Small intestine (tissue), 16 donors: ENCODE measurements around the gene ADAMTS5. TPM values are rescaled to one million over a fixed set of nuclear protein-coding genes. Genes with fewer than 3 reads are reported as not detected.
A peak's percentile ranks its signal among the peaks of the same experiment; 100 is the strongest.

ENCODE experiments used
- DNase-seq, 2 donors: peaks; one replicate each; pipeline versions ENCODE4 v3.0.0 to v3.0.0-alpha.2; 2013
- FAIRE-seq: peaks from 2 replicates; lab custom pipeline; 2012; peaks lifted over from hg19 to GRCh38; lab: Jason Lieb, UNC
- H3K27ac ChIP-seq, 3 donors: one replicate each; pipeline ENCODE4 v1.5.1; 2013; ENCODE audit warnings: low read length in 2 of 3, mild to moderate bottlenecking in 2 of 3, control low read depth in 1 of 3, inconsistent platforms in 1 of 3, low read depth in 1 of 3, moderate library complexity in 1 of 3
- H3K27me3 ChIP-seq, 3 donors: one replicate each; pipeline ENCODE4 v1.6.1; 2013; ENCODE audit warnings: low read length in 3 of 3, inconsistent platforms in 1 of 3; ENCODE audit not compliant: control insufficient read depth in 3 of 3, insufficient read depth in 3 of 3
- H3K36me3 ChIP-seq, 3 donors: one replicate each; pipeline ENCODE4 v1.6.1; 2013; ENCODE audit warnings: low read length in 3 of 3, inconsistent platforms in 1 of 3, low read depth in 1 of 3, mild to moderate bottlenecking in 1 of 3, moderate library complexity in 1 of 3; ENCODE audit not compliant: control insufficient read depth in 3 of 3, insufficient read depth in 2 of 3
- H3K4me1 ChIP-seq, 3 donors: one replicate each; pipeline ENCODE4 v1.6.1; 2013; ENCODE audit warnings: low read length in 2 of 3, inconsistent platforms in 1 of 3, low read depth in 1 of 3, mild to moderate bottlenecking in 1 of 3, moderate library complexity in 1 of 3; ENCODE audit not compliant: control insufficient read depth in 3 of 3, insufficient read depth in 2 of 3
- H3K4me3 ChIP-seq, 3 donors: one replicate each; pipeline ENCODE4 v1.5.1; 2013; ENCODE audit warnings: low read length in 3 of 3, control low read depth in 1 of 3, inconsistent platforms in 1 of 3, low read depth in 1 of 3, mild to moderate bottlenecking in 1 of 3, moderate library complexity in 1 of 3
- H3K9me3 ChIP-seq, 2 donors: one replicate each; pipeline ENCODE4 v1.6.1; 2013; ENCODE audit warnings: low read depth in 1 of 2, low read length in 1 of 2; ENCODE audit not compliant: control insufficient read depth in 2 of 2, insufficient read depth in 1 of 2
- WGBS, 3 donors: extraction: QIAGEN DNeasy Blood & Tissue Kit; methylation state at CpG; one replicate each; pipeline ENCODE4 v1.1.7; 2013; 5-methylcytosine and 5-hydroxymethylcytosine counted together
- long read RNA-seq, 10 donors: transcript quantifications; one replicate each; lab custom pipeline, GENCODE V29; 2026
- polyA plus RNA-seq, 4 donors: library from polyadenylated mRNA; stranded (reverse) in 3 of 4; unstranded in 1 of 4; fragments of 200-250 nt in 3 of 4; fragments of 120-200 nt in 1 of 4; gene quantifications; one replicate each; pipeline versions ENCODE4 v1.2.1 to v1.2.3, GENCODE V29; 2013
- donor health status: healthy with polysubstance abuse.
- donor health status: control.
- donor health status: control.
- donor health status: Bipolar disorder and iron deficiency.
- donor health status: healthy.

The ADAMTS5 gene
- polyA plus RNA-seq, result 1 to 10 TPM in 2 of 4 donors, under 1 TPM in 2; under 0.01 to 5.3 (median 2.3) TPM
- long read RNA-seq, donor 1, full-length matches to known transcripts, result 2 of 2 reads
- long read RNA-seq, donor 1, partial matches to known transcripts, result 0 of 2 reads
- long read RNA-seq, donor 1, other reads (novel, unspliced or antisense), result 0 of 2 reads
- long read RNA-seq, donor 2, result 0 reads
- long read RNA-seq, donor 3, full-length matches to known transcripts, result 1 of 1 reads
- long read RNA-seq, donor 3, partial matches to known transcripts, result 0 of 1 reads
- long read RNA-seq, donor 3, other reads (novel, unspliced or antisense), result 0 of 1 reads
- long read RNA-seq, donor 4, result 0 reads
- long read RNA-seq, donor 5, result 0 reads
- long read RNA-seq, donor 6, result 0 reads
- long read RNA-seq, donor 7, full-length matches to known transcripts, result 1 of 1 reads
- long read RNA-seq, donor 7, partial matches to known transcripts, result 0 of 1 reads
- long read RNA-seq, donor 7, other reads (novel, unspliced or antisense), result 0 of 1 reads
- long read RNA-seq, donor 8, result 0 reads
- long read RNA-seq, donor 9, full-length matches to known transcripts, result 1 of 1 reads
- long read RNA-seq, donor 9, partial matches to known transcripts, result 0 of 1 reads
- long read RNA-seq, donor 9, other reads (novel, unspliced or antisense), result 0 of 1 reads
- long read RNA-seq, donor 10, result 0 reads

- peak in 1 of 2 donors; percentile 36 for DNase-seq
- H3K27me3 ChIP-seq, result peaks cover 6 to 42% (median 8%) of the 10 kb centered on the region in 3 donors
- no peaks in the 10 kb centered on the region for H3K36me3 ChIP-seq
- peak within 1 kb of the TSS; percentile 12 to 63 (median 22) for H3K4me3 ChIP-seq
- no peaks in the 10 kb centered on the region for H3K4me1 ChIP-seq
- 2 to 9% (median 9%) methylated on average over 54 to 55 of the region's 55 CpGs for WGBS, 3 donors
- H3K9me3 ChIP-seq, result no peaks in the 10 kb centered on the region
- peak within 1 kb of the TSS in 2 of 3 donors; percentile 81 to 91 for H3K27ac ChIP-seq
- FAIRE-seq, result no peak
Observed at GRCh38 chr21:26967062-26967913, at the start of gene ADAMTS5. Gene ADAMTS5 (minus strand): TSS chr21:26967088. CDS start chr21:26966391, 697 bp downstream.

DNA sequence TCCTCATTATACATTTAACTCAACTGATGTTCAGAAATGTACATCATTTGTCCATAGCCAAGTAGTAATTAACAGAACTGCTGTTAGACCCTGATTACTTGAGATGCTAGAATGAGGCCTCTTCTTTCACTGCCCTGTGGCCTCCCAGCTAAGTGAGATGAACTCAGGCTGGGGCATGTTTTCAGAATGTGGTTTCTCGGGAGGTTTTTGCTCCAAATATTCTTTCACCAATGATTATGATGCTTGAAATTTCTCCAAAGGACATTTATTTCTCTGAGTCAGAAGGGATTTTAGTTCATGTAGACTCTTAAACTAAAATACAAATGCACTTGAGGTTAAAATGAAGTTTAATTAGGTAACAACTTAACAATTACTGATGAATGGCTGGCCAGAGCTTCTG, 34.6 kb upstream of the ADAMTS5 start:
- Histone ChIP-seq H3K27me3 (no peaks in the 10 kb centered on the region), H3K27ac (no peak overlapping the region), H3K36me3 (no peaks in the 10 kb centered on the region), H3K4me3 (no peak overlapping the region), H3K9me3 (no peaks in the 10 kb centered on the region), H3K4me1 (no peaks in the 10 kb centered on the region)
- 67 to 85% (median 75%) methylated on average over 1 of the region's 1 CpG for WGBS, 3 donors
- DNase-seq, result no peak
- no peak for FAIRE-seq

DNA sequence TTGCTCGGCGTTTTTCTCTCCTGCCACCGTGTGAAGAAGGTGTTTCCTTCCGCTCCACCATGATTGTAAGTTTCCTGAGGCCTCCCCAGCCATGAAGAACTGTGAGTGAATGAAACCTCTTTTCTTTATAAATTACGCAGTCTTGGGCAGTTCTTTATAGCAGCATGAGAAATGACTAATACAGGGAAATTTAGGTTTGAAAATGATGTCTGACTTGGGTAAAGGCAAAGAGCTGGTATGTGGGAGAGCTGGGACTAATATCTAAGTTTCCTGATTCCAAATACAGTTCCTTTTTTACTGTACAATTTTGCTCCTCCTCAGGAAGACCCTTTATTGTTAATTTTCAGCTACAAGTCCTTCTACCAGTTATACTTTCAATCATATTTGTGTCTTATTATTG, 16.7 kb upstream of the ADAMTS5 start:
- H3K4me1 ChIP-seq, result no peaks in the 10 kb centered on the region
- FAIRE-seq (no peak), DNase-seq (no peak)
- no peak overlapping the region for H3K4me3 ChIP-seq
- H3K9me3 ChIP-seq, result no peaks in the 10 kb centered on the region
- H3K27me3 ChIP-seq, result no peaks in the 10 kb centered on the region
- H3K27ac ChIP-seq, result no peak overlapping the region
- WGBS, 3 donors, result 67 to 75% (median 70%) methylated on average over 5 of the region's 5 CpGs
- no peaks in the 10 kb centered on the region for H3K36me3 ChIP-seq

DNA sequence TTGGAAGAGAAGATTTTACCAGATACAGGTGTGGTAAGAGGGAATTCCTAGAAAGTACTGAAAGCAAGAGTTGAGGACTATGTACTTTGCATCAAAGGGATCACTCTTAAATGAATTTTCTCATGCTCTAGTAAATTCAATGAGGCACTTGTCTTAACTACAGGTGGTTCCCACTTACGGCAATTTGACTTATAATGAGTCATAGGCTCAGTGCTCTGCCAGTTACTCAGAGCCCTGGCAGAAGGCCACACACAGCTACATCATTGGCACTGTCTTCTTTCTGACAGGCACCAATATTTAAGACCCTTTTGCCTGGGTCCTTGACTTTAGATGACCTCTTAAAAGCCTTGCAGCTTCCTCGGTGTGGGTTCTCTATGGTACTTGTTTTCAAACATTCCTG, 15.9 kb upstream of the ADAMTS5 start:
- 63 to 91% (median 73%) methylated on average over 2 of the region's 2 CpGs for WGBS, 3 donors
- H3K27ac ChIP-seq, result no peak overlapping the region
- H3K36me3 ChIP-seq, result no peaks in the 10 kb centered on the region
- FAIRE-seq (no peak), DNase-seq (no peak)
- H3K4me3 ChIP-seq, result no peak overlapping the region
- H3K27me3 ChIP-seq, result no peaks in the 10 kb centered on the region
- no peaks in the 10 kb centered on the region for H3K4me1 ChIP-seq
- no peaks in the 10 kb centered on the region for H3K9me3 ChIP-seq

GRCh38 chr21:26977746-26978145, 10.9 kb upstream of the ADAMTS5 start:
- WGBS, 3 donors, result 54 to 76% (median 60%) methylated on average over 3 of the region's 3 CpGs
- no peak for FAIRE-seq
- no peaks in the 10 kb centered on the region for H3K4me1 ChIP-seq

DNA sequence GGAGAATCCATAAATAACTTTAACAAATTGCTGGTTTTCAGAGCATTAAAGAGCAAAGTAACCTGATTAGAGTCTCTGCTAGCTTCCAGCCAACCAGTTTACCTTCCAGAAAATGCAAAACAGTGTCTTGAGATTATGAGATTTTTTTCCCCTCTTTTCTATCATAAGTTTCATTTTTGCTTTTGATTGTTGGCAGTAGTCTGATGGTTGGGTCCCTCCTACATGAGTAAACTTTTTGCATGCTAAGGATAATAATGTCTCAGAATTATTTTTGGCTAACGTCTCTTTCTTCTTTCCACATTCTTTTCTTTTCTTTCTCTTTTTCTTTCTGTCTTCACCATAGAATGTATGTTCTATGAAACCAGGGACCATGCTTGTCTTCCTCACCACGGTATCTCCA, 6.3 kb upstream of the ADAMTS5 start:
- no peak overlapping the region for H3K4me3 ChIP-seq
- DNase-seq, result no peak
- no peaks in the 10 kb centered on the region for H3K4me1 ChIP-seq
- H3K27me3 ChIP-seq, result peaks cover 0 to 8% (median 0%) of the 10 kb centered on the region in 3 donors
- no peak overlapping the region for H3K27ac ChIP-seq
- no peaks in the 10 kb centered on the region for H3K9me3 ChIP-seq
- 53 to 71% (median 56%) methylated on average over 2 of the region's 2 CpGs for WGBS, 3 donors
- no peaks in the 10 kb centered on the region for H3K36me3 ChIP-seq
- no peak for FAIRE-seq

More at GRCh38 chr21:26977746-26978145, 10.9 kb upstream of the ADAMTS5 start:
- Histone ChIP-seq H3K27ac (no peak overlapping the region), H3K4me3 (no peak overlapping the region), H3K9me3 (no peaks in the 10 kb centered on the region), H3K27me3 (no peaks in the 10 kb centered on the region), H3K36me3 (no peaks in the 10 kb centered on the region)
- no peak for DNase-seq

DNA sequence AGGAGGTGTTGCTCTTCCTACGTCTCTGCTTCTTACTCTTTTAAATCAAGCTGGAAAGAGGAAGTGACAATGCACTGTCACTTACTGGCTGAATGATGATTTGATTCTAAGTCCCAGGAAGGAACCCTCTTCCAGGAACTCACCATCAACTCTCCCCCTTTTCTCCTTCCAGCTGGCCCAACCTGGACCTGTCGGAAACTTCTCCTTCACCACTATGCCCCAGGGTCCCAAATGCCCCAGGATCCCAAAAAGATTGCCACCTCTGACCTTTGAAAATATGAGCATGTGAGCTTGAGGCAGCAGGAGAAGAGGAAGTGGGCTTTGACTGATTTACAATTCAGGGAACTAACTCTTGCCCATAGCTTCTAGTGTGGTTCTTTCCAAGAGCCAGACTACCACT, 5.3 kb upstream of the ADAMTS5 start:
- no peaks in the 10 kb centered on the region for H3K9me3 ChIP-seq
- WGBS, 3 donors, result 45 to 70% (median 47%) methylated on average over 2 of the region's 2 CpGs
- peaks cover 2 to 15% (median 5%) of the 10 kb centered on the region in 3 donors for H3K27me3 ChIP-seq
- H3K36me3 ChIP-seq, result no peaks in the 10 kb centered on the region
- no peak for FAIRE-seq
- no peak for DNase-seq
- H3K4me1 ChIP-seq, result no peaks in the 10 kb centered on the region
- H3K4me3 ChIP-seq, result no peak overlapping the region
- no peak overlapping the region for H3K27ac ChIP-seq
